OCI-LY3 (cell line): ENCODE results near the gene BAIAP2.

Experiments used
- H2AFZ ChIP-seq: fragments of 200-600, 300-600 bp; shearing (Covaris generic); 2 replicates; pipeline ENCODE4 v1.6.0; 2014; ENCODE audit warnings: antibody characterized with exemption, low read depth, low read length
- H3K27ac ChIP-seq: fragments of 200-600, 300-600 bp; sonication (generic); 2 replicates; pipeline ENCODE4 v1.5.1; 2014; ENCODE audit warnings: mild to moderate bottlenecking, low read length, moderate library complexity, mixed read lengths
- H3K27me3 ChIP-seq: fragments of 200-600, 300-600 bp; sonication (generic); 2 replicates; pipeline ENCODE4 v1.6.1; 2014; ENCODE audit warnings: low read depth, low read length, mixed read lengths
- H3K36me3 ChIP-seq: fragments of 200-600, 300-600 bp; sonication (generic); replicated peaks from 2 replicates; pipeline ENCODE3; 2014; ENCODE audit warnings: low read depth, low read length, mixed read lengths
- H3K4me1 ChIP-seq: fragments of 300-600, 200-600 bp; sonication (generic); 2 replicates; pipeline ENCODE4 v1.6.1; 2014; ENCODE audit warnings: low read length, mixed read lengths
- H3K4me2 ChIP-seq: fragments of 200-600, 300-600 bp; sonication (generic); 2 replicates; pipeline ENCODE4 v1.6.1; 2014; ENCODE audit warnings: low read length, mixed read lengths
- H3K4me3 ChIP-seq: fragments of 300-600, 200-600 bp; sonication (generic); 2 replicates; pipeline ENCODE4 v1.5.1; 2014; ENCODE audit warnings: antibody characterized with exemption, mild to moderate bottlenecking, low read length, moderate library complexity
- H3K79me2 ChIP-seq: fragments of 300-600, 200-600 bp; shearing (Covaris generic); 2 replicates; pipeline ENCODE4 v1.6.1; 2014; ENCODE audit warnings: mild to moderate bottlenecking, low read length, mixed read lengths
- H3K9ac ChIP-seq: fragments of 300-600, 200-600 bp; shearing (Covaris generic); 2 replicates; pipeline ENCODE4 v1.6.0; 2014; ENCODE audit warnings: mild to moderate bottlenecking, low read length, moderate library complexity
- H3K9me3 ChIP-seq: fragments of 200-600, 300-600 bp; shearing (Covaris generic); 2 replicates; pipeline ENCODE4 v1.6.1; 2014; ENCODE audit warnings: low read length, mixed read lengths; ENCODE audit not compliant: insufficient read depth
- H4K20me1 ChIP-seq: fragments of 200-600, 300-600 bp; sonication (generic); 2 replicates; pipeline ENCODE4 v1.6.1; 2016; ENCODE audit warnings: low read length, mixed read lengths; ENCODE audit not compliant: insufficient read depth
- CTCF ChIP-seq: fragments of 200-600, 300-600 bp; sonication (generic); IDR thresholded peaks from 2 replicates; pipeline ENCODE4 v1.5.1; 2014; ENCODE audit warnings: antibody characterized with exemption, low read length, low read depth
- EZH2phosphoT487 ChIP-seq: fragments of 200-600 bp; shearing (Covaris generic); IDR thresholded peaks from 2 replicates; pipeline ENCODE4 v1.6.1; 2018; ENCODE audit warnings: antibody characterized with exemption, mixed run types, low read depth

BAIAP2 gene

GRCh38 chr17:81137248-81137647, 102.3 kb downstream of the BAIAP2 start:
- Histone ChIP-seq H3K9ac (no peak overlapping the region), H2AFZ (no peak overlapping the region), H3K4me2 (no peak overlapping the region)

GRCh38 chr17:81138083-81138482, 103.1 kb downstream of the BAIAP2 start:
- Histone ChIP-seq H3K36me3 (no peaks in the 10 kb centered on the region), H4K20me1 (no peaks in the 10 kb centered on the region), H2AFZ (no peak overlapping the region), H3K27me3 (no peaks in the 10 kb centered on the region), H3K4me1 (no peaks in the 10 kb centered on the region), H3K79me2 (no peaks in the 10 kb centered on the region), H3K4me2 (no peak overlapping the region), H3K27ac (no peak overlapping the region), H3K9ac (no peak overlapping the region), H3K9me3 (no peaks in the 10 kb centered on the region), H3K4me3 (no peak overlapping the region)
- TF ChIP-seq CTCF (no peak), EZH2phosphoT487 (no peak)

More at GRCh38 chr17:81137248-81137647, 102.3 kb downstream of the BAIAP2 start:
- Histone ChIP-seq H3K27ac (no peak overlapping the region), H3K9me3 (no peaks in the 10 kb centered on the region), H3K36me3 (no peaks in the 10 kb centered on the region), H3K79me2 (no peaks in the 10 kb centered on the region), H3K4me3 (no peak overlapping the region), H4K20me1 (no peaks in the 10 kb centered on the region), H3K4me1 (no peaks in the 10 kb centered on the region), H3K27me3 (no peaks in the 10 kb centered on the region)
- no peak for TF ChIP-seq CTCF
- TF ChIP-seq EZH2phosphoT487: no peak

GRCh38 chr17:81138500-81138899, 103.5 kb downstream of the BAIAP2 start:
- no peak overlapping the region for H3K4me2 ChIP-seq
- no peaks in the 10 kb centered on the region for H3K36me3 ChIP-seq
- H3K9me3 ChIP-seq: no peaks in the 10 kb centered on the region
- H2AFZ ChIP-seq: no peak overlapping the region
- no peaks in the 10 kb centered on the region for H3K4me1 ChIP-seq
- H3K4me3 ChIP-seq: no peak overlapping the region
- H3K27ac ChIP-seq: no peak overlapping the region
- no peaks in the 10 kb centered on the region for H3K27me3 ChIP-seq
- no peak for TF ChIP-seq EZH2phosphoT487
- no peak for TF ChIP-seq CTCF
- H3K9ac ChIP-seq: no peak overlapping the region
- H4K20me1 ChIP-seq: no peaks in the 10 kb centered on the region
- H3K79me2 ChIP-seq: no peaks in the 10 kb centered on the region

- no peak for TF ChIP-seq EZH2phosphoT487
- Histone ChIP-seq H3K4me2 (no peak overlapping the region), H3K9me3 (no peaks in the 10 kb centered on the region), H2AFZ (no peak overlapping the region), H3K27ac (no peak overlapping the region), H3K36me3 (no peaks in the 10 kb centered on the region), H3K4me3 (no peak overlapping the region), H4K20me1 (no peaks in the 10 kb centered on the region), H3K9ac (no peak overlapping the region), H3K79me2 (no peaks in the 10 kb centered on the region), H3K27me3 (peaks cover 4% of the 10 kb centered on the region; the same call in 1 of the 2 replicates), H3K4me1 (no peaks in the 10 kb centered on the region)
Observed at GRCh38 chr17:81139428-81139827, 104.5 kb downstream of the BAIAP2 start.

- TF ChIP-seq EZH2phosphoT487: no peak
- no peak for TF ChIP-seq CTCF
- H2AFZ ChIP-seq: no peak overlapping the region
Observed at GRCh38 chr17:81140018-81140417, 105.1 kb downstream of the BAIAP2 start.

More at GRCh38 chr17:81140018-81140417, 105.1 kb downstream of the BAIAP2 start:
- Histone ChIP-seq H3K4me1 (no peaks in the 10 kb centered on the region), H3K27me3 (peaks cover 4% of the 10 kb centered on the region; the same call in 1 of the 2 replicates), H3K9me3 (no peaks in the 10 kb centered on the region), H3K9ac (no peak overlapping the region), H3K27ac (no peak overlapping the region), H4K20me1 (no peaks in the 10 kb centered on the region), H3K79me2 (no peaks in the 10 kb centered on the region), H3K4me3 (no peak overlapping the region), H3K4me2 (no peak overlapping the region), H3K36me3 (no peaks in the 10 kb centered on the region)
